ENCODE measurements around the gene TMPRSS9.

Gene TMPRSS9

DNA sequence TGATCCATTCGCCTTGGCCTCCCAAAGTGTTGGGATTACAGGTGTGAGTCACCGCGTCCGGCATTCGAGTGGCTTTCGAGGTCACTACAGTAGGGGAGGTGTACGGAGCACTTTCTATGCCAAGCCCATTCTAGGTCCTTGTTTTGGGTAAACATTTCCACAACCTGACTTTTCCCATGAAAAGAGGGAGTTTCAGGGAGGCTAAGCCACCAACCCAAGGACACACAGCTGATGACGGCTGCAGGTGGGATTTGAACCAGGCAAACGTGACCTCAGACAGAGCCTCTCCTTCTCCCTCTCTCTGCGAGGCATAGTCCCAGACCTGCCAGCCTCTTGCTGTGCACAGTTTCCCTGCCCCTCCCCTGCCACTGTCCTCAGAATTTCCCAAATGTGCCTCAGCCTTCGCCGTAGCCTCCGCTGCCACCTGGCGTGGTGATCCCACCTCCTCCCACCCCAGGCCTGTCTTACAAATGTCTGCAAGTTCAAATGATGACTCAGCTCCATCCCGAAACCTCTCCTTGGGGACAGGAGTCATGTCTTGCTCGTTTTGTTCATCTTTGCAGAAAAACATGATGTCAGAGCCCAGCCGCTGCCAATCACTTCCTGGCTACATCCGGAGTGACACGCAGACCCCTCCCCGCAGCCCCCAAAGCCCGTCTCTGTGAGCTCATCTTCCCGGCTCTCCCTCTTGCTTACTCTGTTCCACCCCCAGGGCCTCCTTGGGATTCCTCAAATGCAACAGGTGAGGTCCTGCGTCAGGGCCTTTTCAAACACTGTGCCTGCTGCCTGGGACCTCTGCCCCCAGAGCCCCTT lies 109.2 kb downstream of the TMPRSS9 start (continued):
- TF ChIP-seq ZNF658 (tag by site-specific recombination; IDR thresholded peaks at IDR 0.05) (no peak), ZNF18 (tag by site-specific recombination; IDR thresholded peaks at IDR 0.05) (no peak), ZNF19 (tag by site-specific recombination; IDR thresholded peaks at IDR 0.05; ENCODE audit: low read depth) (no peak), ZNF621 (tag by site-specific recombination; IDR thresholded peaks at IDR 0.05) (no peak), GFI1B (tag by site-specific recombination; IDR thresholded peaks at IDR 0.05) (no peak), ZNF335 (tag by site-specific recombination; conservative IDR thresholded peaks at IDR 0.05) (0 out of 2 replicates have a peak, but pooled peaks have one; percentile 27), ZNF449 (tag by site-specific recombination; IDR thresholded peaks at IDR 0.05) (no peak), ZNF132 (tag by site-specific recombination; IDR thresholded peaks at IDR 0.05; ENCODE audit: borderline replicate concordance) (no peak), ZNF701 (tag by site-specific recombination; IDR thresholded peaks at IDR 0.05) (no peak), ZNF211 (tag by site-specific recombination; IDR thresholded peaks at IDR 0.05; ENCODE audit: low read depth) (no peak), ZNF514 (tag by site-specific recombination; IDR thresholded peaks at IDR 0.05) (no peak), ZNF354C (tag by site-specific recombination; IDR thresholded peaks at IDR 0.05; ENCODE audit: borderline replicate concordance, low read depth) (no peak), ZNF148 (tag by site-specific recombination; IDR thresholded peaks at IDR 0.05; ENCODE audit: borderline replicate concordance) (no peak), ZNF629 (tag by site-specific recombination; IDR thresholded peaks at IDR 0.05) (peak; percentile 76), ZNF600 (tag by site-specific recombination; IDR thresholded peaks at IDR 0.05) (peak; percentile 58; the same call in 1 of the 2 replicates), ZNF214 (tag by site-specific recombination; IDR thresholded peaks at IDR 0.05; ENCODE audit: borderline replicate concordance) (no peak), ZNF302 (tag by site-specific recombination; IDR thresholded peaks at IDR 0.05; ENCODE audit: low read depth) (no peak), ZSCAN16 (tag by site-specific recombination; IDR thresholded peaks at IDR 0.05) (no peak), MYNN (tag by site-specific recombination; IDR thresholded peaks at IDR 0.05; ENCODE audit: borderline replicate concordance) (no peak), ZNF350 (tag by site-specific recombination; IDR thresholded peaks at IDR 0.05) (no peak), GLI4 (tag by site-specific recombination; IDR thresholded peaks at IDR 0.05) (no peak), SALL2 (tag by site-specific recombination; IDR thresholded peaks at IDR 0.05; ENCODE audit: borderline replicate concordance) (no peak), RBAK (tag by site-specific recombination; IDR thresholded peaks at IDR 0.05) (no peak)
- TF ChIP-seq, protein P1, sequence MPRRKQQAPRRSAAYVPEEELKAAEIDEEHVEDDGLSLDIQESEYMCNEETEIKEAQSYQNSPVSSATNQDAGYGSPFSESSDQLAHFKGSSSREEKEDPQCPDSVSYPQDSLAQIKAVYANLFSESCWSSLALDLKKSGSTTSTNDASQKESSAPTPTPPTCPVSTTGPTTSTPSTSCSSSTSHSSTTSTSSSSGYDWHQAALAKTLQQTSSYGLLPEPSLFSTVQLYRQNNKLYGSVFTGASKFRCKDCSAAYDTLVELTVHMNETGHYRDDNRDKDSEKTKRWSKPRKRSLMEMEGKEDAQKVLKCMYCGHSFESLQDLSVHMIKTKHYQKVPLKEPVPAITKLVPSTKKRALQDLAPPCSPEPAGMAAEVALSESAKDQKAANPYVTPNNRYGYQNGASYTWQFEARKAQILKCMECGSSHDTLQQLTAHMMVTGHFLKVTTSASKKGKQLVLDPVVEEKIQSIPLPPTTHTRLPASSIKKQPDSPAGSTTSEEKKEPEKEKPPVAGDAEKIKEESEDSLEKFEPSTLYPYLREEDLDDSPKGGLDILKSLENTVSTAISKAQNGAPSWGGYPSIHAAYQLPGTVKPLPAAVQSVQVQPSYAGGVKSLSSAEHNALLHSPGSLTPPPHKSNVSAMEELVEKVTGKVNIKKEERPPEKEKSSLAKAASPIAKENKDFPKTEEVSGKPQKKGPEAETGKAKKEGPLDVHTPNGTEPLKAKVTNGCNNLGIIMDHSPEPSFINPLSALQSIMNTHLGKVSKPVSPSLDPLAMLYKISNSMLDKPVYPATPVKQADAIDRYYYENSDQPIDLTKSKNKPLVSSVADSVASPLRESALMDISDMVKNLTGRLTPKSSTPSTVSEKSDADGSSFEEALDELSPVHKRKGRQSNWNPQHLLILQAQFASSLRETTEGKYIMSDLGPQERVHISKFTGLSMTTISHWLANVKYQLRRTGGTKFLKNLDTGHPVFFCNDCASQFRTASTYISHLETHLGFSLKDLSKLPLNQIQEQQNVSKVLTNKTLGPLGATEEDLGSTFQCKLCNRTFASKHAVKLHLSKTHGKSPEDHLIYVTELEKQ (tag by site-specific recombination; IDR thresholded peaks at IDR 0.05; ENCODE audit: borderline replicate concordance), result no peak
- TF ChIP-seq, protein P2, sequence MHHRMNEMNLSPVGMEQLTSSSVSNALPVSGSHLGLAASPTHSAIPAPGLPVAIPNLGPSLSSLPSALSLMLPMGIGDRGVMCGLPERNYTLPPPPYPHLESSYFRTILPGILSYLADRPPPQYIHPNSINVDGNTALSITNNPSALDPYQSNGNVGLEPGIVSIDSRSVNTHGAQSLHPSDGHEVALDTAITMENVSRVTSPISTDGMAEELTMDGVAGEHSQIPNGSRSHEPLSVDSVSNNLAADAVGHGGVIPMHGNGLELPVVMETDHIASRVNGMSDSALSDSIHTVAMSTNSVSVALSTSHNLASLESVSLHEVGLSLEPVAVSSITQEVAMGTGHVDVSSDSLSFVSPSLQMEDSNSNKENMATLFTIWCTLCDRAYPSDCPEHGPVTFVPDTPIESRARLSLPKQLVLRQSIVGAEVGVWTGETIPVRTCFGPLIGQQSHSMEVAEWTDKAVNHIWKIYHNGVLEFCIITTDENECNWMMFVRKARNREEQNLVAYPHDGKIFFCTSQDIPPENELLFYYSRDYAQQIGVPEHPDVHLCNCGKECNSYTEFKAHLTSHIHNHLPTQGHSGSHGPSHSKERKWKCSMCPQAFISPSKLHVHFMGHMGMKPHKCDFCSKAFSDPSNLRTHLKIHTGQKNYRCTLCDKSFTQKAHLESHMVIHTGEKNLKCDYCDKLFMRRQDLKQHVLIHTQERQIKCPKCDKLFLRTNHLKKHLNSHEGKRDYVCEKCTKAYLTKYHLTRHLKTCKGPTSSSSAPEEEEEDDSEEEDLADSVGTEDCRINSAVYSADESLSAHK (tag by site-specific recombination; IDR thresholded peaks at IDR 0.05), result no peak
- TF ChIP-seq, protein P3, sequence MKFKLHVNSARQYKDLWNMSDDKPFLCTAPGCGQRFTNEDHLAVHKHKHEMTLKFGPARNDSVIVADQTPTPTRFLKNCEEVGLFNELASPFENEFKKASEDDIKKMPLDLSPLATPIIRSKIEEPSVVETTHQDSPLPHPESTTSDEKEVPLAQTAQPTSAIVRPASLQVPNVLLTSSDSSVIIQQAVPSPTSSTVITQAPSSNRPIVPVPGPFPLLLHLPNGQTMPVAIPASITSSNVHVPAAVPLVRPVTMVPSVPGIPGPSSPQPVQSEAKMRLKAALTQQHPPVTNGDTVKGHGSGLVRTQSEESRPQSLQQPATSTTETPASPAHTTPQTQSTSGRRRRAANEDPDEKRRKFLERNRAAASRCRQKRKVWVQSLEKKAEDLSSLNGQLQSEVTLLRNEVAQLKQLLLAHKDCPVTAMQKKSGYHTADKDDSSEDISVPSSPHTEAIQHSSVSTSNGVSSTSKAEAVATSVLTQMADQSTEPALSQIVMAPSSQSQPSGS (tag by site-specific recombination; IDR thresholded peaks at IDR 0.05; ENCODE audit: low read depth), result no peak

Data from HEK293 (cell line).